OCI-LY3 (cell line): ENCODE data around the gene RCHY1.

ENCODE experiments used
- H2AFZ ChIP-seq: fragments of 200-600, 300-600 bp; shearing (Covaris generic); 2 replicates; pipeline ENCODE4 v1.6.0; 2014; ENCODE audit warnings: antibody characterized with exemption, low read depth, low read length
- H3K27ac ChIP-seq: fragments of 200-600, 300-600 bp; sonication (generic); 2 replicates; pipeline ENCODE4 v1.5.1; 2014; ENCODE audit warnings: mild to moderate bottlenecking, low read length, moderate library complexity, mixed read lengths
- H3K27me3 ChIP-seq: fragments of 200-600, 300-600 bp; sonication (generic); 2 replicates; pipeline ENCODE4 v1.6.1; 2014; ENCODE audit warnings: low read depth, low read length, mixed read lengths
- H3K36me3 ChIP-seq: fragments of 200-600, 300-600 bp; sonication (generic); replicated peaks from 2 replicates; pipeline ENCODE3; 2014; ENCODE audit warnings: low read depth, low read length, mixed read lengths
- H3K4me1 ChIP-seq: fragments of 300-600, 200-600 bp; sonication (generic); 2 replicates; pipeline ENCODE4 v1.6.1; 2014; ENCODE audit warnings: low read length, mixed read lengths
- H3K4me2 ChIP-seq: fragments of 200-600, 300-600 bp; sonication (generic); 2 replicates; pipeline ENCODE4 v1.6.1; 2014; ENCODE audit warnings: low read length, mixed read lengths
- H3K4me3 ChIP-seq: fragments of 300-600, 200-600 bp; sonication (generic); 2 replicates; pipeline ENCODE4 v1.5.1; 2014; ENCODE audit warnings: antibody characterized with exemption, mild to moderate bottlenecking, low read length, moderate library complexity
- H3K79me2 ChIP-seq: fragments of 300-600, 200-600 bp; shearing (Covaris generic); 2 replicates; pipeline ENCODE4 v1.6.1; 2014; ENCODE audit warnings: mild to moderate bottlenecking, low read length, mixed read lengths
- H3K9ac ChIP-seq: fragments of 300-600, 200-600 bp; shearing (Covaris generic); 2 replicates; pipeline ENCODE4 v1.6.0; 2014; ENCODE audit warnings: mild to moderate bottlenecking, low read length, moderate library complexity
- H3K9me3 ChIP-seq: fragments of 200-600, 300-600 bp; shearing (Covaris generic); 2 replicates; pipeline ENCODE4 v1.6.1; 2014; ENCODE audit warnings: low read length, mixed read lengths; ENCODE audit not compliant: insufficient read depth
- H4K20me1 ChIP-seq: fragments of 200-600, 300-600 bp; sonication (generic); 2 replicates; pipeline ENCODE4 v1.6.1; 2016; ENCODE audit warnings: low read length, mixed read lengths; ENCODE audit not compliant: insufficient read depth
- EZH2phosphoT487 ChIP-seq: fragments of 200-600 bp; shearing (Covaris generic); IDR thresholded peaks from 2 replicates; pipeline ENCODE4 v1.6.1; 2018; ENCODE audit warnings: antibody characterized with exemption, mixed run types, low read depth
- TF ChIP-seq, protein P1 (sequence below): fragments of 200-600, 300-600 bp; sonication (generic); IDR thresholded peaks from 2 replicates; pipeline ENCODE4 v1.5.1; 2014; ENCODE audit warnings: antibody characterized with exemption, low read length, low read depth

RCHY1 gene

DNA sequence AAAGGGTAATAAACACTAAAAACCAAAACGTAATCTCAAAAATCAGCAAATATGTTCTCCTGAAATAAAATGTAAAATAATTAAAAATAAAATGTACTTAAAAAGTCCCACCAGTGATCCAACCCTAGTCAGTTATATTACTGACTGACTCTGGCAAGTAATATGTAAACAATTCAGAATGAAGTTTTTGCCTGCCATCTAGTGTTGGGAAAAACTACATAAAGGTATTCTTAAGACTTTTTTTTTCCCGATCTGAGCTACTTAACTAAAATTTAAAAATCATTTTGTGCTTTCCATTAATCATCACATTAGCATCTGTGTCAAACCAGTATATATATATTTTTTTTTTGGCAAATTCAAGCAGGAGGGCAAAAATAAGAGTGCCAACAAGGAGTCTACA is 24.0 kb downstream of the RCHY1 start:
- Histone ChIP-seq H3K4me2 (no peak overlapping the region), H3K4me1 (no peaks in the 10 kb centered on the region), H3K36me3 (peaks cover 19% of the 10 kb centered on the region), H3K9me3 (no peaks in the 10 kb centered on the region), H3K4me3 (no peak overlapping the region), H3K27ac (no peak overlapping the region), H2AFZ (no peak overlapping the region), H3K9ac (no peak overlapping the region), H3K79me2 (no peaks in the 10 kb centered on the region), H3K27me3 (no peaks in the 10 kb centered on the region), H4K20me1 (no peaks in the 10 kb centered on the region)
- TF ChIP-seq, protein P1, sequence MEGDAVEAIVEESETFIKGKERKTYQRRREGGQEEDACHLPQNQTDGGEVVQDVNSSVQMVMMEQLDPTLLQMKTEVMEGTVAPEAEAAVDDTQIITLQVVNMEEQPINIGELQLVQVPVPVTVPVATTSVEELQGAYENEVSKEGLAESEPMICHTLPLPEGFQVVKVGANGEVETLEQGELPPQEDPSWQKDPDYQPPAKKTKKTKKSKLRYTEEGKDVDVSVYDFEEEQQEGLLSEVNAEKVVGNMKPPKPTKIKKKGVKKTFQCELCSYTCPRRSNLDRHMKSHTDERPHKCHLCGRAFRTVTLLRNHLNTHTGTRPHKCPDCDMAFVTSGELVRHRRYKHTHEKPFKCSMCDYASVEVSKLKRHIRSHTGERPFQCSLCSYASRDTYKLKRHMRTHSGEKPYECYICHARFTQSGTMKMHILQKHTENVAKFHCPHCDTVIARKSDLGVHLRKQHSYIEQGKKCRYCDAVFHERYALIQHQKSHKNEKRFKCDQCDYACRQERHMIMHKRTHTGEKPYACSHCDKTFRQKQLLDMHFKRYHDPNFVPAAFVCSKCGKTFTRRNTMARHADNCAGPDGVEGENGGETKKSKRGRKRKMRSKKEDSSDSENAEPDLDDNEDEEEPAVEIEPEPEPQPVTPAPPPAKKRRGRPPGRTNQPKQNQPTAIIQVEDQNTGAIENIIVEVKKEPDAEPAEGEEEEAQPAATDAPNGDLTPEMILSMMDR = peak; percentile 49
- TF ChIP-seq EZH2phosphoT487 = no peak

DNA sequence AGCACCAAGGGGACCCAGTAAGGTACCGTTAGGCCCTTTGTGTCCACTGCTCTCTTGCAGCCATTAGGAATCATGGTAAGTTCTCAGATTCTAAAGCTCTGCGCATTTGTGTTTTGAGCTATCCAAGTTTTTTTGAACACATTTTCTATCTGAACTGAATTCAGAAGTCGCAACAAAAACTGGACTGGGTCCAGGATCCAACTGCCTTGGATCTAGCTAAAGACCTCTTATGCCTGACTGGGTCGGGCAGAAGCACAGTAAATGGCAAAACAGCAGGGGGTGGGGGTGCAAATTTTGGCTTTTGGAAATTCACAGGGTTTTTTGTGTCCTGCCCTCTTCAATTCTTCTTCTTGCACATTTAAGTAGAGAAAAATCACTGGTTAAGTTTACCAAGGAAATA is 30.0 kb downstream of the RCHY1 start:
- Histone ChIP-seq H3K9ac (no peak overlapping the region), H2AFZ (no peak overlapping the region), H3K36me3 (peaks cover 18% of the 10 kb centered on the region), H3K4me1 (no peaks in the 10 kb centered on the region), H3K27me3 (no peaks in the 10 kb centered on the region), H3K27ac (no peak overlapping the region), H3K79me2 (no peaks in the 10 kb centered on the region), H3K4me2 (no peak overlapping the region), H4K20me1 (no peaks in the 10 kb centered on the region), H3K9me3 (no peaks in the 10 kb centered on the region), H3K4me3 (no peak overlapping the region)
- no peak for TF ChIP-seq EZH2phosphoT487
- TF ChIP-seq, protein P1 = no peak

DNA sequence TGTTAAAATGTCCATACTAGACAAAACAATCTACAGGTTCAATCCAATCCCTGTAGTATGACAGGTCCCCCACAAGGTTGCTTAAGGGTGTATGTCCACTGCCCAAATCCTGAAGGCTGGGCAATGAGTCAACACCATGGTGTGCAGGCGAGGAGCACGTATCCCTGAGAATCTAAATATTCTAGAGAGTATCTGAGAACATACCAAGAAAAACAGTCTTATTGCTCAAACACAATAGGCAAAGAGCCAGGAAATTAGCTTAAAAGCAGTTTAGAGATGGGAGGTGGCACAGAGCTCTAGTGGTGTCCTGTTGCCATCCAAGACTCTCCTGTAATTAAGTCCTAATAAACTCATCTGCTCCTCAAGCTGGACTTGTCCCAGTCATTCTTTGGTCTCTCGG is 37.0 kb downstream of the RCHY1 start:
- H4K20me1 ChIP-seq = no peaks in the 10 kb centered on the region
- no peaks in the 10 kb centered on the region for H3K9me3 ChIP-seq
- no peaks in the 10 kb centered on the region for H3K27me3 ChIP-seq
- TF ChIP-seq, protein P1 = no peak
- TF ChIP-seq EZH2phosphoT487 = no peak
- no peaks in the 10 kb centered on the region for H3K4me1 ChIP-seq
- H3K4me2 ChIP-seq = no peak overlapping the region
- H3K9ac ChIP-seq = no peak overlapping the region
- no peak overlapping the region for H3K27ac ChIP-seq
- H3K36me3 ChIP-seq = peaks cover 14% of the 10 kb centered on the region
- H2AFZ ChIP-seq = no peak overlapping the region
- no peak overlapping the region for H3K4me3 ChIP-seq
- no peaks in the 10 kb centered on the region for H3K79me2 ChIP-seq

DNA sequence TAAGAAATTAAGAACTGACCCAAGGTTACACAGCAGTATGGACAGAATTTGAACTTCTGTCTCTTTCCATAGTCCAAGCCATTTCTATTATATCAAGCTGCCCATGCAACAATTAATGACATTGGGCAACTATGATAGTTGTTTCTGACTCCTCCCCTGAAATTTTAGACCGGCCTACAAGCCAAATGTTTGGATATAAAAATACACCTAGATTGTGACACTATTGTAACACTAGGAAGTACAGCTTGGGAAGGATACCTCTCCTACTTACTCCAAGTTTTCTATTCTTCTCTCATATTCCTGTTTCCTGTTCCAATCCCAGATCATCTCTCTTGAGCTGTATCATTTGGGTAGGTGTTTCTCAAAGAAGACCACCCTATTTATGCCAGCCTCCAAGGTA is 43.5 kb downstream of the RCHY1 start:
- H3K27ac ChIP-seq = no peak overlapping the region
- H3K4me1 ChIP-seq = no peaks in the 10 kb centered on the region
- no peaks in the 10 kb centered on the region for H3K27me3 ChIP-seq
- TF ChIP-seq EZH2phosphoT487 = no peak
- TF ChIP-seq, protein P1 = no peak
- H4K20me1 ChIP-seq = no peaks in the 10 kb centered on the region
- no peaks in the 10 kb centered on the region for H3K9me3 ChIP-seq
- H2AFZ ChIP-seq = no peak overlapping the region
- H3K36me3 ChIP-seq = no peaks in the 10 kb centered on the region
- no peak overlapping the region for H3K4me2 ChIP-seq
- H3K4me3 ChIP-seq = no peak overlapping the region
- no peaks in the 10 kb centered on the region for H3K79me2 ChIP-seq
- H3K9ac ChIP-seq = no peak overlapping the region
